ENCODE data around the gene NDRG3.
"Not testable (repeated sequence)": the region's sequence is repeated elsewhere in the genome, so short reads cannot be mapped to it uniquely, and the experiment has no call there.

NDRG3 gene

DNA sequence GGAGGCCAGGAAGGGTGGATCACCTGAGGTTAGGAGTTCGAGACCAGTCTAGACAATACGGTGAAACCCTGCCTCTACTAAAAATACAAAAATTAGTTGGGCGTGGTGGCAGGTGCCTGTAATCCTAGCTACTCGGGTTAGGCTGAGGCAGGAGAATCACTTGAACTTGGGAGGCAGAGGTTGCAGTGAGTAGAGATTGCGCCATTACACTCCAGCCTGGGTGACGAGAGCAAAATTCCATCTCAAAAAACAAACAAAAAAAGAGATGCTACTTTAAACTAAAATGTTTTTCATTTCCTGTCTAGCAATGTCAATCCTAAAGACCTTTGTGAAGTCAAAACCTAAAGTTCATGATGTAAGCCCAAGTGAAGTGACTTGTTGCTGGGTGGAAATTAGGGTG lies 14.8 kb upstream of the NDRG3 start:
- DNase-seq (ENCODE audit: low spot score) = no peak

DNA sequence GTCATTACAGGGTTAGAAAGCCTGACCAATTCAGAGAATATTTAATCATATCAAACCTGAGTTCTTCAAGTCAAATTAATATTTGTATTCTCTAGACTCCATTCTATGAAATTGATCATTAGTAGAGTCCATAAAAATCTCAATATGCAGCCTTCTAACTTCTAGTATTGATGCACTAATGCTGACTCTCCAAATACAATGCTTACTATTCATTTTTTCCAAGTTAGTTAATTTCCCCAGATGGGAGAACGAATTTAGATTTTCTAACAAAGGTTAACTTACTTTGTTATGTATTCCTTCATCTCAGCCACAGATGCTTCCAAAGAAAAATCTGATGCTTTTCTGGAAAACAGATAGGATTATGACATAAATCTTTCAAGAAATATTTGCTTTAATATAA lies 12.4 kb upstream of the NDRG3 start:
- no peak for DNase-seq (ENCODE audit: low spot score)

DNA sequence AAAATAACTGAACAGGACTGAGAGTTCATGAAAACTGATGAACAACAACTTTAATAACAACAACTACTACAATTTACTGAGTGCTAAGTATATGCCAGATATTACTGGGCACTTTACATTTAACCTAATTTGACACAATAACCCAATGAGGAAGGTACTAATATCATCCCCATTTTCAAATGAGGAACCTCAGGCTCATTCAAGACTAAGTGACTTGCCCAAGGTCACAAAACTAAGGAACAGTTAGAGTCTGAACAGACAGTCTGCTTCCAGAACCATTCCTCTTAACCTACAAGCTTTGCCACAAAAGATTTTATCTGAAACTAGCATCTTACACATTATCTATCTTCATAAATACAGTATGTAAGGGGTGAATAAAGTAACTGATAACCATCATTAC lies 10.6 kb upstream of the NDRG3 start:
- DNase-seq (ENCODE audit: low spot score) = no peak

DNA sequence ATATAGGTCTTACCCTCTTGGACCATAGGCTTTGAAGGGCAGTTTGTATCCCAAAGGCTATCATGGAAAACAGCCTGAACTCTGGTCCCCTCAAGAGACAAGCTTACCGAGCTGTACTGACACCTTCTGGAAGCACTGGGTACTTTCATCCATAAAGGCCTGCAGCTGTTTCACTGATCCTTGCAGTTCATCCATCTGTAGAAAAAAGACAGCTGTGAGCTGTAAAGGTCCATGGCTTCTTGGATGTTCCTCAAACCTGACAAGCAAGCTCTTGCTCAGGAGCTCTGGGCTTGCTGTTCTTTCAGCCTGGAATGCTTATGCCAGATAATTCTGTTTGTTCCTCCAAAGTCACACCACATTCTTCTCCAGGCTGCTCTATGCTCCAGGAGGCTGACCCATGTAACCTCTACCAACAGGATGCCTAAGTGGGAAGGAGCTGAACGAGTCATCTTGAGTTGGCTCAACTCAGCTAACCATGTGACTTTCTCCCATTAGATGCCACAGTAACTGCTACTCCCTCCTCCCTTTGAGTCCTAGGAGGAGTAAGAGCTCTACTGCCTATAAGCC lies 8.8 kb upstream of the NDRG3 start:
- DNase-seq (ENCODE audit: low spot score) = peak; percentile 76

DNA sequence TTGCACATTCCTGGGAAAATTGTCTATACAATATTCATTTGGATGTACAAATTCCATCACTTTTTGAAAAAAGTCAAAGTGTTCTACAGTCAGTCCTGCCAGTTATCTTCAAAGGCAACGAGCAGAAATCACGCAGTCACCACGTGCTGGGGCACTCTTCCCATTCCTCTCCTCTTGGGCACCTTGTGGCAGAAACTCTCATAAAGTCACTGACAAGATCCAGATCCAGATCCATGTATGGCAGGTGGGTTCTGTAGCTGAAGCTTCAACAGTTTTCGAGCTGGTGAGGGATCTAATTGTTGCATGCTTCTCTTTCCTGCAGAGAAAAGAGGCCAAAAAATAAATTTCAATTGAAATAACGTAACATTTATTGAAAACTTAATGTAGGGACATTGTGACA lies 6.7 kb upstream of the NDRG3 start:
- DNase-seq (ENCODE audit: low spot score) = no peak

DNA sequence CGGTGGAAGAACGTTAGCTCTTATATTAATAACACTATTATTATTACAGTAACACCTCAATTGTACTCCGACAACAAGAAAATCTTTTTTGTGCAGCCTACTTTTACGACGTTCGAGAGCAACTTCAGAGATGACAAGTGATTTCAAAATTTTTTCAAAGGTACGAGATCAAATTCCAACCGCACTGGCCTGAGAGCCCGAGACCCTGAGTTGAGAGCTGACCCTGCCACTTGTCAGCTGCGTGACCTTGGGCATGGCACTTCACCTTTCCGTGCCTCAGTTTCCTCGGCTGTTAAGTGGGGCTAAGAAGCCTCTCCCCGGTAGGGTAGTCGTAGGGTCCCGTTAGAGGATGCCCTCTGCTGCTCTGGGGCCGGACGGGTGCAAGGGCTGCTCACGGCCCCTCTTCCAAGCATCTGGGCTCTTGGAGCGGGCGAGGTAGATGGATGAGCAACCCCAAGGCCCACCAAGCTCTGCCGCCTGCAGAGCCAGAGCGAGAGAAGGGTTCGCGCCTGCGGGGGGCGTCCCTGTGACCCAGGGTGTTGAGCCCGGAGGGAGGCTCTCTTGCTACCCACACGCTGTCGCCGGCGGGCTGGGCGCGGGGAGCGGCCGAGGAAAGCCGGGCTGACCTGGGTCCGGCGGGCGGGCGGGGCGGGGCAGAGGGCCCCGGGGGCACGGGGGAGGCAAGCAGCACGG lies 510 bp downstream of the NDRG3 start:
- peak; percentile 56 for DNase-seq (ENCODE audit: low spot score)

DNA sequence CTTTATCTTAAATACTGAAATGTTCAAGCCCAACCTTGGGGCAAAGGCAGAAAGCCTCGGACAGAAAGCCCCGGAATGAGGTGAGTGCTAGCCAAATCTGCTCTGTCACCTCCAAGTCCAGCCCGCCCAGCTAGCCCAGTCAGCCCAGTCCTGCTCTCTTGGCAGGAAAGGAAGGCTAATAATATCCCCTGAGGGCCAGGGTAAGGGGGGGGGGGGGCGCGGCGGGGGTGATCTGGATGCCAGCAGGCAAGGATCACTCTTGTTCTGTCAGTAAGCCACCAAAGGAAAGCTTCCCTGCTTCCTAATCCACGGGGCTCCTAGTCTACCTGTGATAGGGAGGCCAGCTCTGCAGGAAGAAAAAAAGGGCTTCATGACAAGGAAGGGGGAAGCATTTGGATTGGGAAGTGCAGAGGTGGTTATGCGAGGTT lies 1.1 kb downstream of the NDRG3 start:
- peak; percentile 50 for DNase-seq (ENCODE audit: low spot score)

DNA sequence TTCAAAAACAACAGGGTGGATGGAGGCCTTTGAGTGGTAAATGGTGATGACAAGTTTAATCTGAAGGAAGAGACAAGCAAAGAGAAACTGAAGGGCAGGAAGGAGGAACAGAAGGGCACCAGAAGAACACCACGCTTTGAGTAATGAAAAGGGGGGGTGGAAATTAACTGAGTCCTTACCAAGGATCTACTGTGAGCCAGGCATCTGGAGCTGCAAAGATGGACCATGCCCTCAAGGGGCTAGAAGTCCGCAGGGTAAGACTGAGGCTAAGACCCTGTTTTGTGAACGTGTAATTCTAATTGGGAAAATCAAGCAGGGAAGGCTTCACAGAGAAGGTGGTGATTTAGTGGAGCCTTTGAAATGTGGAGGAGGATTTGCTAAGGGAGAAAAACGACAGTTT lies 1.6 kb downstream of the NDRG3 start:
- DNase-seq (ENCODE audit: low spot score) = no peak

DNA sequence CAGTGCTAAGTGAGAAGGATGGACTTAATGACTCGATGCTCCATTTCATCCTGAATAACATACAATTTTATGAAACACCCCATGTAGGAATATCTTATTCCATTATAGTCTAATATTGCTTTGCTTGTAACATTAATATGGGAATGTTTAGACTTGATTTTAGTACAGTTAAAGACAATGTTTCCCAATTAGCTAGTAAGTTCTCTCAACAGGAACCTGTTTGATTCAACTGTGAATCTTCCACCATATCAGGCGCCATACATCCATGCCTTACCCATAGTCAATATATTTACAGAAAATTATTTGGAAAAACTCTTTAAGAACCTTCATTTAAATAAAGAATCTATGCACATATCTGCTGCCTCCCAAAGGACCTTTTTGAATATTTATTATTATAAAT lies 3.3 kb downstream of the NDRG3 start:
- no peak for DNase-seq (ENCODE audit: low spot score)

DNA sequence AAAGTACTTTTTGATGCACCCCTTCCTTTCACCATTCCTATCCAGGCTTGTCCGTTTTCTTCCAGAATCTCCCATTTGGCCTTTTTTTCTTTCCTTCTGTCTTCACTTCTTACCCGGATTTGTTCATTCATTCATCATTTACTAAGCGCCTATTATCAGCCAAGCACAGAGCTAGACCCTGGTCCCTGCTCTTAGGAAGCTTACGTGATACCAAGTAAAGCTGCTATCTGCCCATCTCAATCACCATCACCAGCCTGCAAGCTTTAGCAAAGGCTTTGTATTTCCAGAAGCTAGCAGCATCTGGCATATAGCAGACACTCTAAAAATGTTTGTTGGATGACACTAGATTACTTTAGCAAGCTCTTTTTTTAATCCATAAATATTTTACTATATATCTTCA lies 4.8 kb downstream of the NDRG3 start:
- no peak for DNase-seq (ENCODE audit: low spot score)

DNA sequence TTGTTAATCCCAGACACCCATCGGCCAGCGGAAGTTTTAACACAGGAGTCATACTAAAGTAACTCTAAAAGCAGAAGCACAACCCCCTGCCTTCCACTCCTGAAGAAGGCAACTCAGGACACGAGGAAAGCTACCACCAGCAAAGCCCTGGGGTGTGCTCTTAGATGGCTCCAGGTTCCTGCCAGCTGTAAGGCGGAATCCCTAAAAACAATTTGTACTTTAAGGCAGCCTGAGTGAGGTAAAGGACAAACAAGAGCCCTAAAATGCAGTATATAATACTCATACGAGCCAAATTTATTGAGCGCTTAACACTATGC lies 8.7 kb downstream of the NDRG3 start:
- DNase-seq (ENCODE audit: low spot score) = no peak

DNA sequence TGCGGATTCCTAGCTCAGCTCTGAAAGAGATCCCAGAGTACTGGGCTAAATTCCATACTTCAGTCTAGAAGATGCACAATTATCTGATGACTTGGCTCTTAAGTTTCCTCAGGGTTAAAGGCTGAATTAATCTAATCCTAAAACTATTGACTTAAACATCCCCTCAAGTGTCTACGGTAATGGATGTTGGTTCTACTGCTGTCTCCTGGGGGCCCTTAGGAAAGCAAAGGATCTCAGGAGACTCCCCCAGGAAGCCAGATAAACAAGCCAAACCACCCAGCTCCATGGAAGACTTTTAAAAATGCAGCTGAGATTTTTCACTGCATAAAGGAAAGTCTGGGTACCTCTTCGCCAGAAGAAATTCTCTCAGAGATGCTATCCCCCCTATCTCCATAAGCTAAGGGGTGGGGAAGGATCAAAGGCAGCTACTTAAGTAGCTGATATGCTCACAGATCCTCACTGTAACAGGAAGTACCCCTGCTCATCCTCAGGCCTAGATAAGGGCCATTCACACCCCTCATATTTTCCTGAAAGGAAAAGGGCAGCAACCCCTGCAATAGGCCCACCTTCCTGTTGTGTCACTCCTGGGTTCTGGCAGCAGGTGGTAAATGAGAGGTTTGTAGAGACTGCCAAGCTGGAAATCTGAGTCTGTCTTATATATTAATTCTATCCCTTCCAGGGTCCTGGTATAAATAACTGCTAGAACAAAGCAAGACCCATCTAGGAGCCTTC lies 9.3 kb downstream of the NDRG3 start:
- no peak for DNase-seq (ENCODE audit: low spot score)

DNA sequence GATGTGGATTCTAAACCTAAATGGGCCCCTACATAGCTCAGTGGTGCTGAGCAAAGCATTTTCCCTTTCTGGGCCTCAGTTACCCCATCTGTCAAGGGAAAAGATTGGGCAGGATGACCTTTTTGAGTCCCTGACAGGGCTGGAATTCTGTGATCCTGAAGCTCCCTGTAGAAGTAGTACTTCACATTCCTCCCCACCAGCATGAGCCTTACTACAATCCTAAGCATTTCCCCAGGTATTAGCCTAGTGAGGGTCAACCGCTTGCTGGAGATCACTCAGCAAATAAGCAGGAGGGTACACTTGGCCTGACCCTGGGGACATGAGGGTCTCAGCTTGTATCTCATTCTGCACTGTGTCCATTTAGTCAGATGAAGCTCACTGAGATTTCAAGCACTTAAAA lies 13.4 kb downstream of the NDRG3 start:
- DNase-seq (ENCODE audit: low spot score) = no peak

DNA sequence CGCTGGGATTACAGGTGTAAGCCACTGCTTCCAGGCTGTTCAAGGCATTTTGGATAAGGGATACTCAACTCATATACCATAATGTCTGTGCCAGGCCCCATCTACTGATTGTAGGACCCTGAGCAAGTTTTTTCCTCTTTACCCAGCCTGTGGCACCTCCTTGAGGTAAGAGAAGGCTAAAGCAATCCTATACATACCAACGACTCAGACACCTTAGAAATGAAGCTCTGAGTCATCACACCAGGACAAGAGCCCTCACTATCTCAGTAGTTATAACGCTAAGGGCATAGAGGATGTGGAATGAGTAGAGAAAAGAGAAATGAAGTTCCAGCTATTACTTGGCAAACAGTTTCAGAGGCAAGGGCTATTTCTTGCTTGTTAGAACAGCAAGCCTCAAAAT lies 16.9 kb downstream of the NDRG3 start:
- DNase-seq (ENCODE audit: low spot score) = no peak

DNA sequence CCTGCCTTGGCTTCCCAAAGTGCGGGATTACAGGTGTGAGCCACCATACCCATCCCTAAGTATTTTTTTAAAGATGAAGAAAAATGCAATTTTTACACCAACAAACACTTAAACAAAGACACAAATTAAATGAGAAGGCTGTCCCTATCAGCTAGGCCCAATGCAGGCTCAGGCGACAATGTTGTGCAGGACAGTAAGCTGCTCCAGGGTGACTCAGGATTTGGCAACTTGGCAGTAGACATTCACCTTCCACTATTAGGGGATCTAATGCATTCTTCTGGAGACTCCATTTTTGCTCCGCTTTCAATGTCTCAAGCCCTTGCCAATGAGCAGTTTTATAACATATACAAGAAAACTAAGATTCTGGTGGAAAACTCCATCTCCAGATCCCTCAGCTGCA lies 19.7 kb downstream of the NDRG3 start:
- no peak for DNase-seq (ENCODE audit: low spot score)

DNA sequence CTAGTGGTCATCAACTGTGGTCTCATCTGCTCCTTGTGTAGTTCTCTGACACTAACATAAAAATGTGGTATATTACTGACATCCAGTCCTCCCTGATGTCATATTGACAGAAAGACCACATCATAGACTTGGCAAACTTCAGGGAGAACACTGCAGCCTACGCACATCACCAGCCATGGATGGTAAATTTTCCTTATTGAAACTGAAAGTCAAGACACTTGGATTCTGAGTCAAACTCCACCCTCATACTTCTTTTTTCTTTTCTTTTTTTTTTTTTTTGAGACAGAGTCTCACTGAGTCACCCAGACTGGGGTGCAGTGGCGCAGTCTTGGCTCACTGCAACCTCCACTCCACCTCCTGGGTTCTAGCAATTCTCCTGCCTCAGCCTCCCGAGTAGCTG lies 25.4 kb downstream of the NDRG3 start:
- DNase-seq (ENCODE audit: low spot score) = no peak

DNA sequence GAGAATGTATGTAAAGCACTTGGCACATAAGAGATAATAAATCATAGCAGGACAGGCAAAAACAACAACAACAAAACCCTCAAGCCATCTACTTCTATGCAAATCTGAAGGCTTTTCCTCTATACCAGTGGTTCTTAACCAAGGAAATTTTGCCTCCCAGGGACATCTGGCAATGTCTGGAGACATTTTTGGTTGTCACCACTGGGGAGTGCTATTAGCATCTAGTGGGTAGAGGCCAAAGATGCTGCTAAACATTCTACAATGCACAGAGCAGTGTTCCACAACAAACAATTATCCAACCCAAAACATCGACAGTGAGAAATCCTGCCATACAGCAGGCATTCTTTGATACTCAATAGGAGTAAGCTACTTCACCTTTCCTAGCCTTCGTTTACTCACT lies 28.2 kb downstream of the NDRG3 start:
- DNase-seq (ENCODE audit: low spot score) = no peak

DNA sequence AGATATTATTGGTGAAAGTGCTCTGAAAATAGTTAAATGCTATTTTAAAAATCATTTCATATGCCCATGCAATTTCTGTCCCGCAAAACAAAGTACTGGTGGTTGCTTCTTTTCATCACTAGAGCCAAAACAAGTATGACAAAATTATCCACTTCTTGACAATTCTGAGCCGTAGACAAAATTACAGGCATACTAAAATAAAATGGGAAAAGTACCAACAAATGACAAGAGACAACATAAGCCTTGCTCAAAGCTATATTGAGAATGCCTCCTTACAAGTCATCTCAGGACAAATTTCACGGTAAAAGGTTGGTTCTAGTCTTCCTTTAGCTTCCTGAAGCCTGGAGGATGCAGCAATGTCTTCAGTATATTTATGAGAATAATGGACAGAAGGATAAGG lies 28.9 kb downstream of the NDRG3 start:
- DNase-seq (ENCODE audit: low spot score) = no peak

DNA sequence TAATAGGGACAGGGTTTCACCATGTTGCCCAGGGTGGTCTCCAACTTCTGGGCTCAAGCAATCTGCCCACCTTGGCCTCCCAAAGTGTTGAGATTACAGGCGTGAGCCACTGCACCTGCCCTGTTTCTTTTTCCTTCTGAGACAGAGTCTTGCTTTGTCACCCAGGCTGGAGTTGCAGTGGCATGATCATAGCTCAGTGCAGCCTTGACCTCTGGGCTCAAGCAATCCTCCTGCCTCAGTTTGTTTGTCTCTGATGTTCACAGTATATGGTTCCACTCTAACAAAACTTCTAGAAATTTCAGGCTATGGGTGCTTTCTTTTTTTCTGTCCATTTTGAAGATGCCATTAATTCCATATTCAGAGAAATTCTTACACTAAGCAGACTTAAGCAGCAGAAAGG lies 33.1 kb downstream of the NDRG3 start:
- no peak for DNase-seq (ENCODE audit: low spot score)

DNA sequence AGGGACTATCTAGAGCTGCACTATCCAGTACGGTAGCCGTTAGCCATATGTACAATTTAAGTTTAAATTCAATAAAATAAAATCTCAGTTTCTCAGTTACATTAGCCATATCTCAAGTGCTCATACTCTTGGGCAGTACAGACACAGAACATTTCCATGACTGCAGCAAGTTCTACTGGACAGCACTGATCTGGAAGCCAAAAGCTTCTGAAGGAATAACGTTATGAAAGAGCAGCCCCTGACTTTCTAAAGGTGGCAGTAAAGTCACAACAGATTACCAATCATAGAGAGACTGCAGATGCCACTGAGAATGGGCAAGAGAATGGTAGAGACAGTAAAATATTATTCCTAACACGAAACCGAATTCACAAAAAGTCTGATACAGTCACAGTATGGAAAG lies 36.8 kb downstream of the NDRG3 start:
- no peak for DNase-seq (ENCODE audit: low spot score)

DNA sequence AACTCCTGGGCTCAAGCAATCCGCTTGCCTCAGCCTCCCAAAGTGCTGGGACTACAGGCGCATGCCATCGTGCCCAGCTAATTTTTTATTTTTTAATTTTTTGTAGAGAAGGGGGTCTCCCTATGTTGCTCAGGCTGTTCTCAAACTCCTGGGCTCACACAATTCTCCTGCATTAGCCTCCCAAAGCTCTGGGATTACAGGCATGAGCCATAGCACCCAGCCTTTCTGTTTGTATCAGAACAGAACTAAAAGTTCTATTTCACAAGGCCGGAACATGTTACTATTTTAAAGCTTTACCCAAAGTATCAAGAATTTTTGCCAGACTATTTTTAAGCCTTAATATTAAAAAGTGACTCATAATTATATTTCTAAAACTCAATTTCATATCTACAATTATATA lies 42.4 kb downstream of the NDRG3 start:
- DNase-seq (ENCODE audit: low spot score) = no peak

DNA sequence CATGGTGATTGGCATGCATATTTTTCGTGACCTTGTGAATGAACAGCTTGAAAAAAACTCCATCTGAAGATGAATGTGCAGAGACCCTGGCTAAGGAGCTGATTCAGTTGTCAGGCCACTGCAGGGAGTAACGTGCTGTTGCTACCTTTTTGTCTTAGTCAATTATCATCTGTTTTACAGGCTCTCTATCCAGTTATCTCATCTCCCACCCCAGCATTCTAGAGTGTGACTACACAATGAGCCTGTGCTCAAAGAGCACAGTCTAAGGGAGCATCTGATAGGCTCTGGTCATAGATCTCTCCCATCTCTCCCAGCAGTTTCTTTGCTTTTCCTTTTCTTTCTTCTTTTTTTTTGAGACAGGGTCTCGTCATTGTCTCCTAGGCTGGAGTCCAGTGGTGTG lies 45.5 kb downstream of the NDRG3 start:
- no peak for DNase-seq (ENCODE audit: low spot score)

DNA sequence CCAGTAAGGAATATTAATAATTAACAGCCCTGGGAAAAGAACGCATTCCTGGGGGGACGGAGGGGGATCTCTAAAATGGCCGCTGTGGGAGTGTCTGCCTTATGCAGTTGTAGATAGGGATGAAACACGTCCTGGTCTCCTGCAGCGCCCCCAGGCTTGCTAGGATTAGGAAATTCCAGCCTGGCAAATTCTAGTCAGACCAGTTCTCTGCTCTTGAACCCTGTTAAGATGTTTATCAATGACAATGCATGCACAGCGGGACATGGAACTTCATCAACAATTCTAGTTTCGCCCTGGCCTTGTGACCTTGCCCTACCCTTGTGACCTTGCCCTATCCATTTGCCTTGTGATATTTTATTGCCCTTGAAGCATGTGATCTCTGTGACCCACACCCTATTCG lies 50.4 kb downstream of the NDRG3 start:
- DNase-seq (ENCODE audit: low spot score) = not testable (repeated sequence)

DNA sequence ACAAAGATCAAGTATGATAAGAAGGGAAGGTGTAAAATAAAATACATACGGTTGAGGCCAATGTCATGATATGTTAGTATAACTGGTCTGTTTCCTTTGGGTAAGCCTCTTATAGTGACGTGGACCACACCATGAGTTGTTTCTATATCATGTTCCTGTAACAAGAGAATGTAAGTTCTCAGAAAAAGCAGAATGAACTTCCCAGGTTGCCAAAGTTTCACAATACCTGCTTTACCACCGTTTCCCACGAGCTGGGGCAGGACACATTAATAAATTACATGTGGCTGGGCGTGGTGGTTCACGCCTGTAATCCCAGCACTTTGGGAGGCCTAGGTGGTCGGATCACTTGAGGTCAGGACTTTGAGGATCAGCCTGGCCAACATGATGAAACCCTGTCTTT lies 57.3 kb downstream of the NDRG3 start:
- no peak for DNase-seq (ENCODE audit: low spot score)

Measured in HuH-7 (cell line).